Body of pancreas (tissue), 4 donors: ENCODE measurements around the gene NR3C1. TPM values are rescaled to one million over a fixed set of nuclear protein-coding genes. Genes with fewer than 3 reads are reported as not detected.

Experiments used
- ATAC-seq: fragments of 150-250 bp; one replicate; pipeline ENCODE4 v1.9.1; 2016
- DNase-seq, 4 donors: peaks; one replicate each; pipeline ENCODE4 v3.0.0-alpha.2; 2019
- H3K27ac ChIP-seq, 4 donors: fragments of 200-600 bp; sonication (generic); 1 replicate in 3 of 4; 2 replicates in 1 of 4; pipeline versions ENCODE4 v1.5.1 to v1.6.1; 2016 to 2019; ENCODE audit warnings: mild to moderate bottlenecking in 1 of 4, mixed read lengths in 1 of 4, moderate library complexity in 1 of 4
- H3K27me3 ChIP-seq, 2 donors: fragments of 200-600 bp; sonication (generic); one replicate each; pipeline ENCODE4 v1.6.0; 2016; ENCODE audit warnings: mild to moderate bottlenecking in 1 of 2
- H3K36me3 ChIP-seq, 2 donors: fragments of 200-600 bp; sonication (generic); replicated peaks in 1 of 2; 2 replicates each; pipeline ENCODE4 v1.5.1; 2016; ENCODE audit warnings: low read depth in 2 of 2; ENCODE audit not compliant: insufficient read depth in 1 of 2
- H3K4me1 ChIP-seq: fragments of 200-600 bp; sonication (generic); one replicate; pipeline ENCODE4 v1.6.0; 2016
- H3K4me3 ChIP-seq, 2 donors: fragments of 200-600 bp; sonication (generic); 1 replicate in 1 of 2; 2 replicates in 1 of 2; pipeline ENCODE4 v1.5.1; 2016 to 2019
- H3K9me3 ChIP-seq, 3 donors: fragments of 200-600 bp; sonication (generic); 1 replicate in 2 of 3; 2 replicates in 1 of 3; pipeline ENCODE4 v1.5.1; 2016
- CTCF ChIP-seq, 7 experiments: fragments of 450-650 bp in 4 of 7; fragments of 200-600 bp in 3 of 7; sonication (generic) in 3 of 7; IDR thresholded peaks; one replicate each; pipeline ENCODE4 v1.5.1; 2016 to 2019; ENCODE audit warnings: antibody characterized with exemption in 7 of 7
- POLR2A ChIP-seq, 3 donors: fragments of 450-650 bp; IDR thresholded peaks; one replicate each; pipeline ENCODE4 v1.6.1; 2016; ENCODE audit warnings: antibody characterized with exemption in 3 of 3, mild to moderate bottlenecking in 2 of 3
- whole genome bisulfite sequencing, 2 donors: methylation state at CpG; one replicate each; pipeline ENCODE4 v1.1.5; 2017; 5-methylcytosine and 5-hydroxymethylcytosine counted together
- intact Hi-C: fragments of 100-400 bp; cut with DNase I; formaldehyde crosslinking; loops from one replicate; pipeline ENCODE4 v1.15.1; 2023
- total RNA-seq, 2 donors: library from RNA; depleted of rRNA; stranded (reverse); fragments of >200 nt; gene quantifications; one replicate each; pipeline ENCODE4 v1.1.0, GENCODE V29; 2016

Gene NR3C1
- total RNA-seq, 2 donors from 2014 or later, result 18.5 to 25.2 TPM

- Histone ChIP-seq H3K27ac (no peak overlapping the region), H3K9me3 (peaks cover 0 to 8% (median 0%) of the 10 kb centered on the region in 3 donors), H3K36me3 (no peaks in the 10 kb centered on the region), H3K27me3 (no peaks in the 10 kb centered on the region), H3K4me3 (no peak overlapping the region), H3K4me1 (peaks cover 28% of the 10 kb centered on the region)
- 77 to 79% methylated on average over 1 of the region's 1 CpG for WGBS, 2 donors
- DNase-seq, result no peak
- intact Hi-C loops, result no loop called here
- no peak for TF ChIP-seq POLR2A (IDR thresholded peaks at IDR 0.05)
- TF ChIP-seq CTCF (IDR thresholded peaks at IDR 0.05), result no peak
- ATAC-seq, result no peak
Observed at GRCh38 chr5:143386725-143387124, 16.8 kb downstream of the NR3C1 start.

- intact Hi-C loops, result no loop called here
- Histone ChIP-seq H3K27ac (no peak overlapping the region), H3K27me3 (no peaks in the 10 kb centered on the region), H3K9me3 (peaks cover 0 to 8% (median 0%) of the 10 kb centered on the region in 3 donors), H3K4me1 (peaks cover 11% of the 10 kb centered on the region), H3K36me3 (no peaks in the 10 kb centered on the region), H3K4me3 (no peak overlapping the region)
- no peak for ATAC-seq
- WGBS, 2 donors, result 70 to 100% methylated on average over 2 to 3 of the region's 3 CpGs
- TF ChIP-seq CTCF (IDR thresholded peaks at IDR 0.05) (no peak), POLR2A (IDR thresholded peaks at IDR 0.05) (no peak)
- DNase-seq, result no peak
Observed at GRCh38 chr5:143384865-143385657, 18.4 kb downstream of the NR3C1 start.

GRCh38 chr5:143383988-143384387 is 19.5 kb downstream of the NR3C1 start:
- Histone ChIP-seq H3K27ac (no peak overlapping the region), H3K36me3 (no peaks in the 10 kb centered on the region), H3K4me3 (no peak overlapping the region), H3K27me3 (no peaks in the 10 kb centered on the region), H3K9me3 (peaks cover 0 to 8% (median 0%) of the 10 kb centered on the region in 3 donors), H3K4me1 (peaks cover 2% of the 10 kb centered on the region)
- 89 to 91% methylated on average over 3 of the region's 3 CpGs for WGBS, 2 donors
- TF ChIP-seq POLR2A (IDR thresholded peaks at IDR 0.05) (no peak), CTCF (IDR thresholded peaks at IDR 0.05) (no peak)
- intact Hi-C loops, result no loop called here
- DNase-seq (no peak), ATAC-seq (no peak)

GRCh38 chr5:143379606-143380005 is 23.9 kb downstream of the NR3C1 start:
- Histone ChIP-seq H3K27ac (no peak overlapping the region), H3K9me3 (peaks cover 0 to 2% (median 0%) of the 10 kb centered on the region in 3 donors), H3K4me1 (no peaks in the 10 kb centered on the region), H3K27me3 (no peaks in the 10 kb centered on the region), H3K4me3 (no peak overlapping the region), H3K36me3 (no peaks in the 10 kb centered on the region)
- 70 to 74% methylated on average over 2 of the region's 2 CpGs for WGBS, 2 donors
- TF ChIP-seq POLR2A (IDR thresholded peaks at IDR 0.05) (no peak), CTCF (IDR thresholded peaks at IDR 0.05) (no peak)
- no peak for DNase-seq
- intact Hi-C loops, result loop anchor here (10.0 kb wide), 1 partner anchor 55 kb away; no protein-coding TSS in a partner anchor
- ATAC-seq, result no peak
